HepG2 (cell line): Measurements from ENCODE around the gene GDF15. TPM values are rescaled to one million over a fixed set of nuclear protein-coding genes. Genes with fewer than 3 reads are reported as not detected.

Source experiments
- ATF6 ChIP-seq: sonication (generic); formaldehyde crosslinking; conservative IDR thresholded peaks from 2 replicates; pipeline ENCODE4 v1.4.0; 2020; ENCODE audit warnings: missing genetic modification reagents
- BCLAF1 ChIP-seq: fragments of 450-650 bp; IDR thresholded peaks from 2 replicates; pipeline ENCODE4 v1.6.1; 2017; ENCODE audit warnings: mild to moderate bottlenecking
- HOXA7 ChIP-seq: sonication (generic); formaldehyde crosslinking; IDR thresholded peaks from 2 replicates; pipeline ENCODE4 v1.8.1; 2022; ENCODE audit warnings: mild to moderate bottlenecking, missing genetic modification reagents, moderate library complexity
- MTF2 ChIP-seq: sonication (generic); formaldehyde crosslinking; IDR thresholded peaks from 2 replicates; pipeline ENCODE4 v1.5.0; 2020; ENCODE audit warnings: missing genetic modification reagents, borderline replicate concordance
- PTBP1 ChIP-seq: fragments of 200-400 bp; formaldehyde crosslinking; IDR thresholded peaks from 2 replicates; pipeline ENCODE4 v1.6.1; 2018; ENCODE audit warnings: low read length, low read depth; ENCODE audit not compliant: poor library complexity, severe bottlenecking
- SMAD9 ChIP-seq: sonication (generic); formaldehyde crosslinking; IDR thresholded peaks from 2 replicates; pipeline ENCODE4 v1.5.1; 2020; ENCODE audit warnings: mild to moderate bottlenecking, missing genetic modification reagents
- TCF12 ChIP-seq, 2 experiments: fragments of 450-650 bp in 1 of 2; sonication (generic) in 1 of 2; formaldehyde crosslinking in 1 of 2; IDR thresholded peaks; 2 replicates each; pipeline versions ENCODE4 v1.6.1 to v1.8.0; 2017 to 2022; ENCODE audit warnings: antibody characterized with exemption in 1 of 2, mild to moderate bottlenecking in 1 of 2, missing genetic modification reagents in 1 of 2, moderate library complexity in 1 of 2
- THYN1 ChIP-seq: sonication (generic); formaldehyde crosslinking; IDR thresholded peaks from 2 replicates; pipeline ENCODE4 v1.8.1; 2023; ENCODE audit warnings: low read depth, mild to moderate bottlenecking, moderate library complexity, missing genetic modification reagents, borderline replicate concordance
- ZC3H13 ChIP-seq: sonication (generic); formaldehyde crosslinking; IDR thresholded peaks from 2 replicates; pipeline ENCODE4 v1.8.1; 2023; ENCODE audit warnings: mild to moderate bottlenecking, missing genetic modification reagents, moderate library complexity
- ZFP82 ChIP-seq: sonication (generic); formaldehyde crosslinking; IDR thresholded peaks from 2 replicates; pipeline ENCODE4 v1.5.1; 2020; ENCODE audit warnings: mild to moderate bottlenecking, missing genetic modification reagents, borderline replicate concordance
- ZFYVE20 ChIP-seq: sonication (generic); formaldehyde crosslinking; IDR thresholded peaks from 2 replicates; pipeline ENCODE4 v1.8.0; 2023; ENCODE audit warnings: low read depth, mild to moderate bottlenecking, moderate library complexity, missing genetic modification reagents, borderline replicate concordance
- ZNF207 ChIP-seq: fragments of 450-650 bp; IDR thresholded peaks from 2 replicates; pipeline ENCODE4 v1.6.1; 2016; ENCODE audit warnings: antibody characterized with exemption, borderline replicate concordance
- ZNF235 ChIP-seq: sonication (generic); formaldehyde crosslinking; IDR thresholded peaks from 2 replicates; pipeline ENCODE4 v1.8.1; 2023; ENCODE audit warnings: mild to moderate bottlenecking, missing genetic modification reagents, borderline replicate concordance
- ZNF431 ChIP-seq: sonication (generic); formaldehyde crosslinking; IDR thresholded peaks from 2 replicates; pipeline ENCODE4 v1.9.0; 2022; ENCODE audit warnings: missing genetic modification reagents, low read depth, mild to moderate bottlenecking, borderline replicate concordance
- ZNF468 ChIP-seq: sonication (generic); formaldehyde crosslinking; IDR thresholded peaks from 2 replicates; pipeline ENCODE4 v1.8.0; 2022; ENCODE audit warnings: mild to moderate bottlenecking, moderate library complexity, missing genetic modification reagents
- ZNF501 ChIP-seq: sonication (generic); formaldehyde crosslinking; IDR thresholded peaks from 2 replicates; pipeline ENCODE4 v1.5.1; 2020; ENCODE audit warnings: mild to moderate bottlenecking, moderate library complexity, missing genetic modification reagents
- ZNF512B ChIP-seq: sonication (generic); formaldehyde crosslinking; IDR thresholded peaks from 2 replicates; pipeline ENCODE4 v1.5.1; 2020; ENCODE audit warnings: missing genetic modification reagents, mild to moderate bottlenecking, borderline replicate concordance
- ZNF788 ChIP-seq: sonication (generic); formaldehyde crosslinking; IDR thresholded peaks from 2 replicates; pipeline ENCODE4 v1.5.0; 2020; ENCODE audit warnings: mild to moderate bottlenecking, missing genetic modification reagents, borderline replicate concordance
- ZSCAN25 ChIP-seq: sonication (generic); formaldehyde crosslinking; IDR thresholded peaks from 2 replicates; pipeline ENCODE4 v1.8.0; 2022; ENCODE audit warnings: mild to moderate bottlenecking, missing genetic modification reagents
- polyA plus RNA-seq, 8 experiments: library from polyadenylated mRNA; depleted of rRNA in 3 of 8; stranded (reverse) in 7 of 8; unstranded in 1 of 8; fragments of >200 nt; fragmentation: Illumina TruSeq in 4 of 8; extraction: Trizol in 4 of 8; gene quantifications; 2 replicates each; pipeline versions ENCODE4 v1.2.1 to v1.2.3, GENCODE V29; 2011 to 2016; ENCODE audit warnings: low read depth in 4 of 8, missing spikeins in 1 of 8, mixed read lengths in 1 of 8; ENCODE audit not compliant: insufficient read depth in 1 of 8
- total RNA-seq, 5 experiments: library from RNA; depleted of rRNA; stranded (reverse); fragments of >200 nt; fragmentation: Illumina TruSeq; extraction: Trizol; gene quantifications; 2 replicates each; pipeline ENCODE4 v1.2.3, GENCODE V29; 2016; ENCODE audit warnings: low read depth in 1 of 5

GDF15 gene
- total and polyA plus RNA-seq, 2 of the 13 experiments (the other 11 are each of a cell fraction or from before 2014, with no cell fraction given) = 146 to 422 TPM

GRCh38 chr19:18379803-18380747, 5.9 kb upstream of the GDF15 start (continued):
- TF ChIP-seq ZNF468 (CRISPR knock-in tag) = no peak
- peak; percentile 84; the same call in 1 of the 2 replicates for TF ChIP-seq ZSCAN25
- TF ChIP-seq TCF12 (IDR thresholded peaks at IDR 0.05) = no peak
- TF ChIP-seq TCF12 (CRISPR knock-in tag; IDR thresholded peaks at IDR 0.05) = peak; percentile 97
- TF ChIP-seq SMAD9 (CRISPR knock-in tag) = no peak
- no peak for TF ChIP-seq BCLAF1
- TF ChIP-seq THYN1 (CRISPR knock-in tag) = no peak
- peak; percentile 79; the same call in 1 of the 2 replicates for TF ChIP-seq ZC3H13 (CRISPR knock-in tag)
- peak; percentile 53; the same call in 1 of the 2 replicates for TF ChIP-seq ZNF431 (CRISPR knock-in tag)
- peak; percentile 86 for TF ChIP-seq ZNF501
- TF ChIP-seq ZNF512B (CRISPR knock-in tag) = no peak
- peak; percentile 91 for TF ChIP-seq ZFP82 (CRISPR knock-in tag)
- TF ChIP-seq ZFYVE20 (CRISPR knock-in tag) = no peak
- TF ChIP-seq ZNF235 = no peak
- peak; percentile 98 for TF ChIP-seq ZNF788 (CRISPR knock-in tag)
- no peak for TF ChIP-seq HOXA7 (CRISPR knock-in tag)
- TF ChIP-seq MTF2 (CRISPR knock-in tag) = no peak
- no peak for TF ChIP-seq ATF6 (CRISPR knock-in tag)
- no peak for TF ChIP-seq PTBP1
- TF ChIP-seq ZNF207 = no peak
